ENCODE data around the gene ARL5B.
A peak's percentile ranks its signal among the peaks of the same experiment; 100 is the strongest.
"Not testable (repeated sequence)": the region's sequence is repeated elsewhere in the genome, so short reads cannot be mapped to it uniquely, and the experiment has no call there.

ARL5B gene

GRCh38 chr10:18659125-18659818 is at the start of gene ARL5B:
Gene ARL5B (plus strand): TSS chr10:18659431. CDS start chr10:18659638, 207 bp downstream.
- peak; percentile 98 for DNase-seq

GRCh38 chr10:18610517-18610916 is 48.7 kb upstream of the ARL5B start:
- DNase-seq, result no peak

GRCh38 chr10:18611168-18611567 is 48.1 kb upstream of the ARL5B start:
- no peak for DNase-seq

GRCh38 chr10:18615618-18616017 is 43.6 kb upstream of the ARL5B start:
- DNase-seq, result no peak

GRCh38 chr10:18616337-18616736 is 42.9 kb upstream of the ARL5B start:
- no peak for DNase-seq

GRCh38 chr10:18619016-18619415 is 40.2 kb upstream of the ARL5B start:
- DNase-seq, result no peak

- no peak for DNase-seq
These were observed 38.4 kb upstream of the ARL5B start for GRCh38 chr10:18620856-18621255.

- DNase-seq, result not testable (repeated sequence)
These were observed 35.6 kb upstream of the ARL5B start for GRCh38 chr10:18623671-18624070.

GRCh38 chr10:18625886-18626285 is 33.3 kb upstream of the ARL5B start:
- no peak for DNase-seq

GRCh38 chr10:18627452-18628018 is 31.7 kb upstream of the ARL5B start:
- peak; percentile 87 for DNase-seq

GRCh38 chr10:18632500-18632899 is 26.7 kb upstream of the ARL5B start:
- DNase-seq, result not testable (repeated sequence)

GRCh38 chr10:18635995-18636394 is 23.2 kb upstream of the ARL5B start:
- DNase-seq, result no peak

GRCh38 chr10:18637400-18637799 is 21.8 kb upstream of the ARL5B start:
- DNase-seq, result not testable (repeated sequence)

GRCh38 chr10:18639719-18640118 is 19.5 kb upstream of the ARL5B start:
- DNase-seq, result not testable (repeated sequence)

- no peak for DNase-seq
These were observed 12.1 kb upstream of the ARL5B start for GRCh38 chr10:18647151-18647550.

GRCh38 chr10:18647945-18648344 is 11.3 kb upstream of the ARL5B start:
- no peak for DNase-seq

- DNase-seq, result no peak
These were observed 9.8 kb upstream of the ARL5B start for GRCh38 chr10:18649364-18649959.

GRCh38 chr10:18650404-18650997 is 8.7 kb upstream of the ARL5B start:
- DNase-seq, result no peak

- peak; percentile 98 for DNase-seq
These were observed 7.8 kb upstream of the ARL5B start, which contains the start of gene NSUN6 for GRCh38 chr10:18651324-18652007. Gene NSUN6 (minus strand): TSS chr10:18651587. CDS start chr10:18651203, 384 bp downstream.

GRCh38 chr10:18653112-18653511 is 6.1 kb upstream of the ARL5B start:
- no peak for DNase-seq

GRCh38 chr10:18656724-18657123 is 2.5 kb upstream of the ARL5B start:
- DNase-seq, result no peak

- DNase-seq, result peak; percentile 68
These were observed 733 bp upstream of the ARL5B start for GRCh38 chr10:18658271-18659124.

Data from activated effector memory CD4-positive, alpha-beta T cell treated with anti-CD3 and anti-CD28 coated beads, Interleukin-2, amount 50 U/mL, for 16 hours (primary cell).